H1 (cell line): ENCODE results near the gene NBAS. TPM values are rescaled to one million over a fixed set of nuclear protein-coding genes. Genes with fewer than 3 reads are reported as not detected.

Experiments used
- CTCF ChIA-PET: fragments of 300-600 bp; sonication (Branson Sonifier 250); formaldehyde crosslinking; loops from one replicate; lab custom pipeline; 2021; ENCODE audit not compliant: partially characterized antibody; lab: Charles Lee
- POLR2A ChIA-PET: fragments of 300-600 bp; sonication (Branson Sonifier 250); formaldehyde crosslinking; loops from one replicate; lab custom pipeline; 2021; ENCODE audit warnings: inconsistent platforms; ENCODE audit not compliant: partially characterized antibody; lab: Charles Lee
- DNase-seq, 2 experiments: peaks; one replicate each; pipeline versions ENCODE4 v3.0.0 to v3.0.0-alpha.2; 2010 to 2022; ENCODE audit warnings: low spot score in 2 of 2, low read depth in 1 of 2, mixed read lengths in 1 of 2
- FAIRE-seq: peaks from 2 replicates; lab custom pipeline; 2011; peaks lifted over from hg19 to GRCh38; lab: Jason Lieb, UNC
- H2AFZ ChIP-seq: 2 replicates; pipeline ENCODE4 v1.8.1; 2012; ENCODE audit warnings: low read length, inconsistent platforms
- H2AK5ac ChIP-seq: 2 replicates; pipeline ENCODE4 v1.6.1; 2013; ENCODE audit warnings: low read depth, low read length
- H2BK120ac ChIP-seq: replicated peaks from 2 replicates; pipeline ENCODE3; 2013; ENCODE audit warnings: low read depth, low read length, inconsistent platforms
- H2BK12ac ChIP-seq: 2 replicates; pipeline ENCODE4 v1.6.1; 2013; ENCODE audit warnings: low read depth, low read length
- H2BK15ac ChIP-seq: 2 replicates; pipeline ENCODE4 v1.6.1; 2013; ENCODE audit warnings: low read length
- H2BK20ac ChIP-seq: 2 replicates; pipeline ENCODE4 v1.6.1; 2013; ENCODE audit warnings: low read length
- H2BK5ac ChIP-seq: 2 replicates; pipeline ENCODE4 v1.6.1; 2013; ENCODE audit warnings: low read depth, low read length
- H3K14ac ChIP-seq: 2 replicates; pipeline ENCODE4 v1.6.1; 2013; ENCODE audit warnings: inconsistent platforms; ENCODE audit not compliant: insufficient read length
- H3K18ac ChIP-seq: 2 replicates; pipeline ENCODE4 v1.6.1; 2013; ENCODE audit warnings: low read length; ENCODE audit errors: extremely low read depth
- H3K23ac ChIP-seq: 2 replicates; pipeline ENCODE4 v1.6.1; 2013; ENCODE audit warnings: inconsistent platforms; ENCODE audit not compliant: insufficient read length
- H3K23me2 ChIP-seq: 2 replicates; pipeline ENCODE4 v1.6.1; 2013; ENCODE audit warnings: low read depth, low read length
- H3K27ac ChIP-seq: 2 replicates; pipeline ENCODE4 v1.6.1; 2011; ENCODE audit warnings: low read depth, low read length, inconsistent platforms
- H3K27me3 ChIP-seq, 4 experiments: replicated peaks in 1 of 4; 1 replicate in 1 of 4; 2 replicates in 3 of 4; pipeline versions ENCODE4 v1.6.1 to v1.8.1; 2011 to 2013; ENCODE audit warnings: low read length in 3 of 4, mild to moderate bottlenecking in 3 of 4, inconsistent platforms in 2 of 4, mixed read lengths in 2 of 4, moderate library complexity in 1 of 4; ENCODE audit not compliant: control insufficient read depth in 3 of 4, insufficient read depth in 3 of 4; ENCODE audit errors: extremely low read depth in 1 of 4
- H3K36me3 ChIP-seq, 4 experiments: 2 replicates each; pipeline versions ENCODE4 v1.6.1 to v1.8.1; 2011 to 2013; ENCODE audit warnings: mild to moderate bottlenecking in 4 of 4, low read length in 3 of 4, moderate library complexity in 2 of 4, control low read depth in 1 of 4, inconsistent platforms in 1 of 4; ENCODE audit not compliant: insufficient read depth in 4 of 4, control insufficient read depth in 2 of 4
- H3K4ac ChIP-seq: replicated peaks from 2 replicates; pipeline ENCODE3; 2013; ENCODE audit warnings: low read length, low read depth, mixed read lengths, inconsistent platforms; ENCODE audit not compliant: insufficient read length
- H3K4me1 ChIP-seq, 4 experiments: replicated peaks in 1 of 4; 1 replicate in 1 of 4; 2 replicates in 3 of 4; pipeline versions ENCODE4 v1.6.1 to v1.8.1; 2011 to 2013; ENCODE audit warnings: low read length in 3 of 4, inconsistent platforms in 2 of 4, mixed read lengths in 1 of 4; ENCODE audit not compliant: insufficient read depth in 4 of 4, control insufficient read depth in 3 of 4
- H3K4me2 ChIP-seq, 2 experiments: 2 replicates each; pipeline versions ENCODE4 v1.6.1 to v1.8.1; 2011 to 2013; ENCODE audit warnings: low read depth in 2 of 2, low read length in 2 of 2, control low read depth in 1 of 2, inconsistent platforms in 1 of 2, mild to moderate bottlenecking in 1 of 2; ENCODE audit not compliant: insufficient read depth in 1 of 2
- H3K4me3 ChIP-seq, 4 experiments: fragments of 200-600, 300-600 bp in 1 of 4; sonication (generic), shearing (Covaris generic), sonication (Bioruptor Twin) in 1 of 4; 2 replicates each; pipeline versions ENCODE4 v1.5.1 to v1.8.1; 2011 to 2016; ENCODE audit warnings: low read length in 4 of 4, low read depth in 3 of 4, control low read depth in 2 of 4, inconsistent platforms in 2 of 4, mild to moderate bottlenecking in 2 of 4, mixed read lengths in 1 of 4, moderate library complexity in 1 of 4; ENCODE audit not compliant: insufficient read depth in 2 of 4; ENCODE audit errors: extremely low read depth in 1 of 4
- H3K56ac ChIP-seq: replicated peaks from 2 replicates; pipeline ENCODE3; 2013; ENCODE audit warnings: low read depth, mild to moderate bottlenecking, mixed read lengths, low read length, inconsistent platforms; ENCODE audit not compliant: insufficient read length
- H3K79me1 ChIP-seq: 2 replicates; pipeline ENCODE4 v1.6.1; 2013; ENCODE audit warnings: low read depth, low read length, control low read depth
- H3K79me2 ChIP-seq, 2 experiments: 2 replicates each; pipeline versions ENCODE4 v1.6.1 to v1.8.1; 2012 to 2013; ENCODE audit warnings: low read length in 2 of 2, mild to moderate bottlenecking in 2 of 2, inconsistent platforms in 1 of 2; ENCODE audit not compliant: insufficient read depth in 2 of 2, control insufficient read depth in 1 of 2
- H3K9ac ChIP-seq, 4 experiments: replicated peaks in 1 of 4; 1 replicate in 1 of 4; 2 replicates in 3 of 4; pipeline versions ENCODE4 v1.6.1 to v1.8.1; 2011 to 2013; ENCODE audit warnings: low read depth in 3 of 4, low read length in 3 of 4, control low read depth in 2 of 4, mild to moderate bottlenecking in 2 of 4, moderate library complexity in 2 of 4, inconsistent platforms in 1 of 4; ENCODE audit errors: extremely low read depth in 1 of 4
- H3K9me3 ChIP-seq, 2 experiments: 2 replicates each; pipeline versions ENCODE4 v1.6.1 to v1.8.1; 2012 to 2013; ENCODE audit warnings: mild to moderate bottlenecking in 2 of 2, moderate library complexity in 2 of 2, control low read depth in 1 of 2, inconsistent platforms in 1 of 2, low read depth in 1 of 2, low read length in 1 of 2, mixed read lengths in 1 of 2; ENCODE audit not compliant: insufficient read depth in 2 of 2
- H4K20me1 ChIP-seq, 2 experiments: replicated peaks in 1 of 2; 2 replicates each; pipeline versions ENCODE3 to v1.8.1; 2011 to 2013; ENCODE audit warnings: inconsistent platforms in 2 of 2, low read length in 2 of 2, mild to moderate bottlenecking in 1 of 2; ENCODE audit not compliant: insufficient read depth in 2 of 2, control insufficient read depth in 1 of 2
- H4K5ac ChIP-seq: 2 replicates; pipeline ENCODE4 v1.6.1; 2013; ENCODE audit warnings: low read length, low read depth, mixed read lengths, inconsistent platforms; ENCODE audit not compliant: insufficient read length
- H4K8ac ChIP-seq: 2 replicates; pipeline ENCODE4 v1.8.0; 2013; ENCODE audit warnings: mild to moderate bottlenecking, moderate library complexity, low read length, inconsistent platforms; ENCODE audit not compliant: insufficient read depth; ENCODE audit errors: extremely low read depth
- H4K91ac ChIP-seq: replicated peaks from 2 replicates; pipeline ENCODE3; 2013; ENCODE audit warnings: low read length, mixed read lengths, inconsistent platforms; ENCODE audit not compliant: insufficient read length
- ASH2L ChIP-seq: fragments of 200-600, 300-600 bp; sonication (generic); IDR thresholded peaks from one replicate; pipeline ENCODE4 v1.7.1; 2017; ENCODE audit warnings: low read length
- CBX5 ChIP-seq: fragments of 300-800, 300-1000 bp; sonication (generic); IDR thresholded peaks from 2 replicates; pipeline ENCODE4 v1.7.1; 2016; ENCODE audit warnings: antibody characterized with exemption, low read length, low read depth
- CEBPB ChIP-seq: IDR thresholded peaks from 2 replicates; pipeline ENCODE4 v1.6.1; 2012; ENCODE audit warnings: low read depth, low read length
- CHD1 ChIP-seq: IDR thresholded peaks from 2 replicates; pipeline ENCODE4 v1.6.1; 2012; ENCODE audit warnings: low read depth, low read length, improper control_type of control experiment
- POLR2AphosphoS5 ChIP-seq: IDR thresholded peaks from 2 replicates; pipeline ENCODE4 v1.6.1; 2011; ENCODE audit warnings: low read depth, low read length
- RBBP5 ChIP-seq: IDR thresholded peaks from 2 replicates; pipeline ENCODE4 v1.7.1; 2012; ENCODE audit warnings: low read depth, mild to moderate bottlenecking, inconsistent platforms, low read length, moderate library complexity, borderline replicate concordance
- SAP30 ChIP-seq: fragments of 300-600 bp; sonication (generic); IDR thresholded peaks from 2 replicates; pipeline ENCODE4 v1.7.1; 2012; ENCODE audit warnings: low read length, moderate library complexity, mild to moderate bottlenecking, inconsistent platforms; ENCODE audit not compliant: insufficient read depth, insufficient replicate concordance
- SIN3A ChIP-seq, 2 experiments: IDR thresholded peaks in 1 of 2; conservative IDR thresholded peaks in 1 of 2; 2 replicates each; pipeline ENCODE4 v1.6.1; 2011 to 2012; ENCODE audit warnings: low read length in 2 of 2, improper control_type of control experiment in 1 of 2, low read depth in 1 of 2, mild to moderate bottlenecking in 1 of 2
- SUZ12 ChIP-seq: fragments of 200-600 bp; sonication (generic); IDR thresholded peaks from 2 replicates; pipeline ENCODE4 v1.6.1; 2012; ENCODE audit warnings: mild to moderate bottlenecking, inconsistent platforms, low read length, moderate library complexity, mixed read lengths
- TCF12 ChIP-seq: IDR thresholded peaks from 2 replicates; pipeline ENCODE4 v1.6.1; 2011; ENCODE audit warnings: low read depth, mild to moderate bottlenecking, low read length
- WGBS, 2 experiments: shearing (Covaris generic) in 1 of 2; methylation state at CpG; one replicate each; pipeline versions ENCODE4 v1.1.6 to v1.1.7; 2013 to 2015; ENCODE audit warnings: low lambda C conversion rate in 2 of 2, mixed read lengths in 2 of 2, inconsistent platforms in 1 of 2, low coverage in 1 of 2, missing lambda C conversion rate in 1 of 2; ENCODE audit not compliant: insufficient replicate concordance in 2 of 2, insufficient coverage in 1 of 2, insufficient read length in 1 of 2; ENCODE audit errors: extremely low coverage in 1 of 2, missing lambda C conversion rate in 1 of 2; 5-methylcytosine and 5-hydroxymethylcytosine counted together
- polyA plus RNA-seq, 7 experiments: library from polyadenylated mRNA; depleted of rRNA in 3 of 7; stranded (reverse) in 5 of 7; unstranded in 2 of 7; fragments of >200 nt in 5 of 7; fragments of 200-250 nt in 2 of 7; gene quantifications; 1 replicate in 5 of 7; 2 replicates in 1 of 7; 4 replicates in 1 of 7; pipeline versions ENCODE4 v1.2.1 to v1.2.3, GENCODE V29; 2011 to 2013; ENCODE audit warnings: missing spikeins in 2 of 7, mixed read lengths in 2 of 7
- total RNA-seq: library from RNA; stranded (reverse); fragmentation: NEBNext Ultra II Directional; extraction: Animal tissue kit (Norgen Biotek cat#: 25700); gene quantifications from 2 replicates; pipeline ENCODE4 v1.2.1, GENCODE V29; 2021
- TF ChIP-seq, protein P1 (sequence below): IDR thresholded peaks from 2 replicates; pipeline ENCODE4 v1.6.1; 2012; ENCODE audit warnings: inconsistent platforms
- TF ChIP-seq, protein P2 (sequence below): IDR thresholded peaks from 2 replicates; pipeline ENCODE4 v1.6.1; 2011; ENCODE audit warnings: low read length, improper control_type of control experiment

The NBAS gene
- total and polyA plus RNA-seq, 2 of the 8 experiments (the other 6 are each of a cell fraction or from before 2014, with no cell fraction given) = 19.6 to 34.8 TPM

DNA sequence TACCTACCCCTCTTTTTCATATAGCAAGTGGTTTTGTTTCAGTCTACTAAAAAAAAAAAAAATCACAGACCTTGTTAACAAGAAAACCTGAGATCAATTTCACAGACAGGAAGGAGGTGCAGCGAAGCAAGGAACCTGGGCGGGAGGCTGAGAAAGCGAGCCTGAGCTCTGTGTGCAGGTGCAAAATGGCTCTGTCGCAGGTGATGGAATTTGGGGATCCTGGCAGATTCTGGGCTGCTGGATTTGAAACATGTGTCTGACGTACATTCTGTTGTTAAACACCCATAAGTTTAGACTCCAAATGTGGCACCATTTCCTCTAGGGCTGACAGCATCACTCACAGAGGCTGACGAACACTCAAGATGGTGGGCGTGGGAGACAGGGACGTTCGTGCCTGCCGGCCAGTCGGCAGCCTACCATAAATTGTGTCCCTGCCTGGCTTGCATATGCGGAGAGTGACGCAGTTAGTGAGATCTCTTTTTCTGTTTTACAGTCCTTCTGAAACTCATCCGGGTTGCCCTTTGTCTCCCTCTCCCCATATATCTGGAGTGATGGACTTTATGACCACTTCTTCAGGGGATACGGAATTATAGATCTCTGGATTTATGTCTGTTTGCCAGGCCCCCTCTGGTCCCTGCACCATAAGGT is 21.7 kb upstream of the NBAS start:
- Histone ChIP-seq H3K56ac (no peak overlapping the region), H3K27ac (no peak overlapping the region), H4K8ac (no peak overlapping the region)
- no peak for TF ChIP-seq RBBP5
- no peak for TF ChIP-seq CBX5
- TF ChIP-seq POLR2AphosphoS5 = no peak
- no peak for TF ChIP-seq ASH2L
- no peak for TF ChIP-seq CHD1
- no peak for TF ChIP-seq SAP30
- no peak for TF ChIP-seq SUZ12
- TF ChIP-seq, protein P1, sequence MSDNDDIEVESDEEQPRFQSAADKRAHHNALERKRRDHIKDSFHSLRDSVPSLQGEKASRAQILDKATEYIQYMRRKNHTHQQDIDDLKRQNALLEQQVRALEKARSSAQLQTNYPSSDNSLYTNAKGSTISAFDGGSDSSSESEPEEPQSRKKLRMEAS = no peak
- TF ChIP-seq SIN3A (conservative IDR thresholded peaks at IDR 0.05 in 1 of 2, IDR thresholded peaks at IDR 0.05 in 1 of 2; ENCODE audit: low read depth in 1 of 2, low read length in 2 of 2) = no peak
- no peak for TF ChIP-seq CEBPB
- TF ChIP-seq, protein P2, sequence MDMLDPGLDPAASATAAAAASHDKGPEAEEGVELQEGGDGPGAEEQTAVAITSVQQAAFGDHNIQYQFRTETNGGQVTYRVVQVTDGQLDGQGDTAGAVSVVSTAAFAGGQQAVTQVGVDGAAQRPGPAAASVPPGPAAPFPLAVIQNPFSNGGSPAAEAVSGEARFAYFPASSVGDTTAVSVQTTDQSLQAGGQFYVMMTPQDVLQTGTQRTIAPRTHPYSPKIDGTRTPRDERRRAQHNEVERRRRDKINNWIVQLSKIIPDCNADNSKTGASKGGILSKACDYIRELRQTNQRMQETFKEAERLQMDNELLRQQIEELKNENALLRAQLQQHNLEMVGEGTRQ = no peak
- no peak for TF ChIP-seq TCF12

More for the DNA sequence above, 21.7 kb upstream of the NBAS start:
- H3K14ac ChIP-seq = no peak overlapping the region
- no peak overlapping the region for H3K4me2 ChIP-seq
- H3K36me3 ChIP-seq = no peaks in the 10 kb centered on the region
- H2BK15ac ChIP-seq = no peak overlapping the region
- DNase-seq = no peak
- no peak overlapping the region for H3K4ac ChIP-seq
- no peaks in the 10 kb centered on the region for H3K9me3 ChIP-seq
- H4K5ac ChIP-seq = no peak overlapping the region
- no peak overlapping the region for H2BK120ac ChIP-seq
- H3K27me3 ChIP-seq = no peaks in the 10 kb centered on the region
- no peak overlapping the region for H3K23ac ChIP-seq
- ChIA-PET CTCF (no interaction called here), POLR2A (interaction anchor here (2.4 kb wide), 1 partner anchor 11 kb away, joined by 8 read pairs; no protein-coding TSS in a partner anchor)
- WGBS, 2 experiments = 92% methylated on average over 15 of the region's 15 CpGs; no CpG with 5 or more reads in 1 of the 2 experiments
- no peak overlapping the region for H2BK20ac ChIP-seq
- H3K23me2 ChIP-seq = no peaks in the 10 kb centered on the region
- no peak overlapping the region for H3K18ac ChIP-seq
- H2BK5ac ChIP-seq = no peak overlapping the region
- H3K79me2 ChIP-seq = no peaks in the 10 kb centered on the region
- H4K20me1 ChIP-seq = no peaks in the 10 kb centered on the region
- H4K91ac ChIP-seq = no peak overlapping the region
- H3K4me1 ChIP-seq = no peaks in the 10 kb centered on the region
- no peak overlapping the region for H2BK12ac ChIP-seq
- no peaks in the 10 kb centered on the region for H3K79me1 ChIP-seq
- no peak for FAIRE-seq
- H3K9ac ChIP-seq = no peak overlapping the region
- no peak overlapping the region for H2AK5ac ChIP-seq
- no peak overlapping the region for H3K4me3 ChIP-seq
- no peak overlapping the region for H2AFZ ChIP-seq
